COLO829 (cell line): ENCODE measurements around the gene CMTM5.
"Not testable (repeated sequence)": the region's sequence is repeated elsewhere in the genome, so short reads cannot be mapped to it uniquely, and the experiment has no call there.

ENCODE experiments used
- DNase-seq: peaks from one replicate; pipeline ENCODE4 v3.0.0; 2012; ENCODE audit warnings: low spot score

Gene CMTM5

DNA sequence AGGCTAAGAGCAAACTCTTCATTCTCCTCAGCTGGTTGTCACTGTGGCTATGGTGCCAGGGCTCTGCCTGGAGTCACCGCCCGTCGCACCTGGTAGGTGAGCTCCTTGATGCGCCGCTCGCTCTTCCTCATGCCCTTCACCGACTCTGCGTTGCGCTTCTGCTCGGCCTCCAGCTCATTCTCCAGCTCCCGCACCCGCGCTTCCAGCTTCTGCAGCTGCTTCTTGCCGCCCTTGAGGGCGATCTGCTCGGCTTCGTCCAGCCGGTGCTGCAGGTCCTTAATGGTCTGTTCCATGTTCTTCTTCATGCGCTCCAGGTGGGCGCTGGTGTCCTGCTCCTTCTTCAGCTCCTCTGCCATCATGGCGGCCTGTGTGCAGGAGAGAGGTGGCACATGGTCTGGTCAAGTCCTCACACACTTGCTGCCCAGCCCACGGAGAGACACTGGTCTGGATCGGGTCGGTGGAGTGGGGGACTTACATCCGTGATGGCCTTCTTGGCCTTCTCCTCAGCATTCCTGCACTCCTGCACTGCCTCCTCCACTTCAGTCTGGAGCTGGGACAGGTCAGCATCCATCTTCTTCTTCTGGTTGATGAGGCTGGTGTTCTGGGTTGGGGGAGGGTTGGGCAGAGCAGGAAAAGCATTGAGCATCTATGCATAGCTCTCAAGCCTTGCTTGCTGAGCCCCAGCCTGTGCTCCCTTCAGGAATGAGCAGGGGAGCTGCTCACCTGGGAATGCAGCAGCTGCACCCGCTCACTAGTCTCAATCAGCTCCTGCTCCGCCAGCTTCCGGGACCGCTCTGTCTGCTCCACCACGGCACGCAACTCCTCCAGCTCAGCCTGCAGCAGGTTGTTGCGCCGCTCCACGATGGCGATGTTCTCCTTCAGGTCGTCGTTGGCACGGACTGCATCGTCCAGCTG is 38.3 kb downstream of the CMTM5 start:
- no peak for DNase-seq

- no peak for DNase-seq
These were observed 39.3 kb downstream of the CMTM5 start for GRCh38 chr14:23415821-23416778.

GRCh38 chr14:23416801-23417200 is 40.0 kb downstream of the CMTM5 start:
- no peak for DNase-seq

GRCh38 chr14:23417269-23417668 is 40.4 kb downstream of the CMTM5 start:
- DNase-seq = not testable (repeated sequence)

GRCh38 chr14:23418021-23418420 is 41.2 kb downstream of the CMTM5 start:
- no peak for DNase-seq

- not testable (repeated sequence) for DNase-seq
These were observed 42.8 kb downstream of the CMTM5 start for GRCh38 chr14:23419646-23420045.

DNA sequence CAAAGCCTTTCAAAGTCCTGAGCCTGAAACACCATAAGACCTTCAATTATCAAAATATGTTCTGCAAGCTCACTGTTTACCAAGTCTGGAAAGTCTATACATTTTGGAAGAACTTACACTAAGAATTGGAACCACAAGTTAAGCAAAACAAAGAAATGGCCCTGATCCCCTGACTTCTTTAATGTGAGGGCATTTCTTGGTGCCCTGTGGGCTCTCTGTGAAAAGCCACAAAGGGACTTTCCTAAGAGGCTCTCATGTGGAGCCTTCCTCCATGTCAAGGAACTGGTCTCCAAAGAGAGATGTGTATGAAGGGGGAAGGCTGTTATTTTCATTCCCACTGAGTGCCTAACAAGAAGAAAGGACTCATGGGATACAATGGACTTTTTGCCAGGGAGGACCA is 44.7 kb downstream of the CMTM5 start:
- DNase-seq = no peak

DNA sequence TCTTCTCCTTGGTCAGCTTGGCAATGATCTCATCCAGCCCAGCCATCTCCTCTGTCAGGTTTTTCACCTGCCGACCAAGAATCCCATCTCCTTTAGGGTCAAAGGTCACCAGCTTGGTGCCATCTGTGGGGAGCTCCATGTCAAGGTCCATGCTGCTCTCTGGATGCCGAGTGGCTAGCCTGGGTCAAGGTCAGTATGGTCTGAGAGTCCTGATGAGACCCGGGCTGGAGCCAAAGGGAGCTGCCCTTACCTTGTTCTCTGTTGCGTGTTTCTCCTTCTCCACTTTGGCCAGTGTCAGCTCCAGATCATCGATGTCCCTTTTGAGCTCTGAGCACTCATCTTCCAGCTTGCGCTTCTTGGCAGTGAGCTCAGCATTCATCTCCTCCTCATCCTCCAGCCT is 46.8 kb downstream of the CMTM5 start:
- no peak for DNase-seq

DNA sequence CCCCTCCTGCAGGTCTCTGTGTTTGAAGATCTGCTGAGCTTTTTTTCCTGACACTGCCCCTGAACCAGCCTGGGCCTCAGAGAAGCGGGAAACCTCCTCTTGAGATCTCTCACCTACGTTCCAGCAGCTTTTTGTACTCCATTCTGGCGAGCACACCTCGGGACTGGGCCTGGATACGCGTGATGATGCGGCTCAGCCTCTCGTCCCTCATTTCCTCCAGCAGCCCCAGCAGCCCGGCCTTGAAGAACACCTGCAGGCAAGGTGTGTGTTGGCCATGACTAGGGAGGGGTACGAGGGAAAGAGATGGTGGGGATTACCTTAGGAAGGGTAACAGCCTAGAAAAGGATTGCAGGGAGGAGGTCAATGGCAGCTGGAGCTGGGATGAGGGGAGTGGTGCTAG is 48.3 kb downstream of the CMTM5 start:
- no peak for DNase-seq

DNA sequence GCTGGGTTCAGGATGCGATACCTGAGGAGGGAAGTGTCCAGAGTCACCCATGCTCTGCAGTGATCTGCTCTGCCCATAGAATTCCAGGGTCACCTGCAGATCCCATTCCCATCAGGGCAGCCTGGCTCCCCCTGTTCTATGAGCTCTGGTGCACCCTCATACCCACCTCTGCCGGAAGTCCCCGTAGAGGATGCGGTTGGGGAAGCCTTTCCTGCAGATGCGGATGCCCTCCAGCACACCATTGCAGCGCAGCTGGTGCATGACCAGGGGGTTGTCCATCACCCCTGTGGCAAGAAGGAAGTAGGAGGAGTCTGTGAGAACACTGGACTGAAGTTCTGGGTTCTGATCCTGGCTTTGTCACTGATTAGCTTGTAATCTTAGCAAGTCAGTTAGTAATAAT is 49.0 kb downstream of the CMTM5 start:
- DNase-seq = not testable (repeated sequence)

DNA sequence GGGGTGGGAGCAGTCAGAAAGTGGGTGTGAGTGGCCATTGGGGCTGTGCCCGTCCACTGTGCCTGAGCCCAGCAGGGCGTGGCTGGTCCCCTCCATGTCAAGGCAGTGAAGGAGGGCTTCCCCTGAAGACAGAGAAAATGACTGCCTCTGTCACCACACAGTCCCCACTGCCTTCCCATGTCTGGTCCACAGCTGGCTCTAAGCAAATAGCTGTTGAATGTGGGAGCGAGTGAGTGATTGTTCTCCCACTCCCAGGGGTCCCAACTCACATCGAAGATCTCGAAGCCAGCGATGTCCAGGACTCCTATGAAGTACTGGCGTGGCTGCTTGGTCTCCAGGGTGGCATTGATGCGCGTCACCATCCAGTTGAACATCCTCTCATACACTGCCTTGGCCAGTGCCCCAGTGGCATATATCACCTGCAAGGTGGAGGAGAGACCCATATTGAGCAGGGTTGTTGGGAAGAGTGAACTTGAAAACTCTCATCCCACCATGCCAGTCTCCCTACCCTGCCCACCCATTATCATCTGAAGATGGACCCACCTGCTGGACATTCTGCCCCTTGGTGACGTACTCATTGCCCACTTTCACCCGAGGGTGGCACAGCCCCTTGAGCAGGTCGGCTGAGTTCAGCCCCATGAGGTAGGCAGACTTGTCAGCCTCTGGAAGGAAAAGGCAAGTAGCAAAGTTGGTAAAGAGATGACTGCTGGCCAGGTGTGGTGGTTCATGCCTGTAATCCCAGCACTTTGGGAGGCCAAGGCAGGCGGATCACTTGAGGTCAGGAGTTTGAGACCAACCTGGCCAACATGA is 52.0 kb downstream of the CMTM5 start:
- no peak for DNase-seq
